A549 (cell line): Measurements from ENCODE around the gene HK1. TPM values are rescaled to one million over a fixed set of nuclear protein-coding genes. Genes with fewer than 3 reads are reported as not detected.

Experiments
- ATAC-seq, 2 experiments: fragments of 200-7000 bp in 1 of 2; fragments of >200 bp in 1 of 2; cut with Nextera tagmentation in 1 of 2; cut with Tn5 transposase in 1 of 2; 3 replicates each; pipeline versions ENCODE4 v1.8.0 to v1.9.1; 2018 to 2020; ENCODE audit warnings: mild to moderate bottlenecking in 1 of 2, moderate library complexity in 1 of 2
- CTCF ChIA-PET: fragments of 300-600 bp; sonication (Branson Sonifier 250); formaldehyde crosslinking; extraction: SDS; loops from one replicate; lab custom pipeline; 2021; ENCODE audit warnings: antibody characterized with exemption, inconsistent platforms; lab: Yijun Ruan, JAX
- POLR2A ChIA-PET: fragments of 350-600 bp; formaldehyde crosslinking; extraction: SDS; loops from one replicate; lab custom pipeline; 2021; ENCODE audit warnings: antibody characterized with exemption, inconsistent platforms; lab: Yijun Ruan, JAX
- DNase-seq, 2 experiments: peaks; one replicate each; pipeline versions ENCODE4 v3.0.0 to v3.0.0-alpha.2; 2011 to 2016; ENCODE audit warnings: low read depth in 1 of 2, low spot score in 1 of 2
- FAIRE-seq: peaks from 2 replicates; lab custom pipeline; 2011; peaks lifted over from hg19 to GRCh38; lab: Jason Lieb, UNC
- H3K27ac ChIP-seq, 2 experiments: fragments of >200 bp; sonication (Bioruptor Twin); formaldehyde crosslinking; 3 replicates each; pipeline ENCODE4 v1.5.1; 2016 to 2017
- H3K4me1 ChIP-seq: fragments of >200 bp; sonication (Bioruptor Twin); formaldehyde crosslinking; 3 replicates; pipeline ENCODE4 v1.6.1; 2016
- H3K4me2 ChIP-seq: fragments of >200 bp; sonication (Bioruptor Twin); formaldehyde crosslinking; 3 replicates; pipeline ENCODE4 v1.6.1; 2016
- H3K4me3 ChIP-seq: fragments of >200 bp; sonication (Bioruptor Twin); formaldehyde crosslinking; 3 replicates; pipeline ENCODE4 v1.5.1; 2016
- H3K9me3 ChIP-seq: fragments of >200 bp; sonication (Bioruptor Twin); formaldehyde crosslinking; 3 replicates; pipeline ENCODE4 v1.6.1; 2016
- CBX2 ChIP-seq: fragments of 200-600 bp; sonication (generic); IDR thresholded peaks from 2 replicates; pipeline ENCODE4 v1.6.1; 2016; ENCODE audit warnings: low read depth, mild to moderate bottlenecking, borderline replicate concordance
- CTCF ChIP-seq: fragments of >200 bp; sonication (Bioruptor Twin); formaldehyde crosslinking; IDR thresholded peaks from 3 replicates; pipeline ENCODE4 v1.5.1; 2016
- EHF ChIP-seq: fragments of 250-450 bp; sonication (Bioruptor Pico); IDR thresholded peaks from 2 replicates; pipeline ENCODE4 v1.5.0; 2020; ENCODE audit warnings: mild to moderate bottlenecking
- EP300 ChIP-seq, 2 experiments: fragments of >200 bp; sonication (Bioruptor Twin); formaldehyde crosslinking; IDR thresholded peaks; 2 replicates in 1 of 2; 3 replicates in 1 of 2; pipeline ENCODE4 v1.6.1; 2016 to 2017
- FOSB ChIP-seq: fragments of 250-450 bp; sonication (Bioruptor Pico); IDR thresholded peaks from 2 replicates; pipeline ENCODE4 v1.5.0; 2020; ENCODE audit warnings: mild to moderate bottlenecking, moderate library complexity
- HES2 ChIP-seq: fragments of >200 bp; sonication (Bioruptor Twin); formaldehyde crosslinking; IDR thresholded peaks from 2 replicates; pipeline ENCODE4 v1.6.1; 2016
- HEYL ChIP-seq: fragments of 250-450 bp; sonication (Bioruptor Pico); IDR thresholded peaks from 2 replicates; pipeline ENCODE4 v1.8.0; 2021; ENCODE audit warnings: mild to moderate bottlenecking, moderate library complexity
- HMGXB4 ChIP-seq: fragments of 250-450 bp; sonication (Bioruptor Pico); IDR thresholded peaks from 2 replicates; pipeline ENCODE4 v1.5.0; 2021; ENCODE audit warnings: mild to moderate bottlenecking, moderate library complexity, borderline replicate concordance
- MAFK ChIP-seq: fragments of 450-650 bp; IDR thresholded peaks from 2 replicates; pipeline ENCODE4 v1.6.1; 2014; ENCODE audit not compliant: partially characterized antibody
- NFE2L2 ChIP-seq: fragments of 150-350 bp; conservative IDR thresholded peaks from 2 replicates; pipeline ENCODE4 v1.6.1; 2014; ENCODE audit warnings: low read length
- PHF8 ChIP-seq: fragments of 200-600 bp; sonication (generic); IDR thresholded peaks from 2 replicates; pipeline ENCODE4 v1.6.1; 2016; ENCODE audit warnings: low read depth, mild to moderate bottlenecking, antibody characterized with exemption, moderate library complexity, borderline replicate concordance
- POLR2A ChIP-seq: IDR thresholded peaks from 2 replicates; pipeline ENCODE4 v1.6.1; 2012; ENCODE audit warnings: mild to moderate bottlenecking, low read length
- POLR2AphosphoS2 ChIP-seq: conservative IDR thresholded peaks from 2 replicates; pipeline ENCODE4 v1.6.1; 2012; ENCODE audit warnings: low read length, improper control_type of control experiment, inconsistent platforms
- RCOR1 ChIP-seq: fragments of 150-350 bp; IDR thresholded peaks from 2 replicates; pipeline ENCODE4 v1.6.1; 2014; ENCODE audit warnings: antibody characterized with exemption, low read length, low read depth
- RFX5 ChIP-seq: fragments of 450-650 bp; IDR thresholded peaks from 2 replicates; pipeline ENCODE4 v1.7.1; 2014; ENCODE audit warnings: antibody characterized with exemption, mild to moderate bottlenecking, moderate library complexity
- RNF2 ChIP-seq: fragments of 200-600 bp; sonication (generic); IDR thresholded peaks from 2 replicates; pipeline ENCODE4 v1.6.1; 2016; ENCODE audit warnings: low read depth, mild to moderate bottlenecking, antibody characterized with exemption, moderate library complexity, borderline replicate concordance
- TFCP2L1 ChIP-seq: fragments of 250-450 bp; sonication (Bioruptor Pico); IDR thresholded peaks from 2 replicates; pipeline ENCODE4 v1.5.0; 2021; ENCODE audit warnings: mild to moderate bottlenecking
- TP53 ChIP-seq: fragments of 250-450 bp; sonication (Bioruptor Pico); IDR thresholded peaks from 2 replicates; pipeline ENCODE4 v1.5.0; 2021; ENCODE audit warnings: mild to moderate bottlenecking, moderate library complexity
- ZNF302 ChIP-seq: fragments of 250-450 bp; sonication (Bioruptor Pico); IDR thresholded peaks from 2 replicates; pipeline ENCODE4 v1.9.0; 2021; ENCODE audit warnings: inconsistent platforms, mild to moderate bottlenecking, moderate library complexity
- ZSCAN20 ChIP-seq: fragments of 250-450 bp; sonication (Bioruptor Pico); IDR thresholded peaks from 2 replicates; pipeline ENCODE4 v1.8.0; 2022; ENCODE audit warnings: mild to moderate bottlenecking, moderate library complexity
- WGBS: methylation state at CpG from one replicate; pipeline ENCODE4 v1.1.6; 2017; ENCODE audit errors: missing lambda C conversion rate; 5-methylcytosine and 5-hydroxymethylcytosine counted together
- polyA plus RNA-seq, 4 experiments: library from polyadenylated mRNA; depleted of rRNA in 3 of 4; stranded (reverse); fragments of >200 nt; fragmentation: RNase III in 1 of 4; extraction: RNeasy Plus Mini Kit Qiagen cat#74134 plus additional on column Dnase treatment in 1 of 4; gene quantifications; 2 replicates in 3 of 4; 3 replicates in 1 of 4; pipeline ENCODE4 v1.2.3, GENCODE V29; 2011 to 2017
- TF ChIP-seq, protein P1 (sequence below): fragments of >200 bp; sonication (Bioruptor Twin); formaldehyde crosslinking; IDR thresholded peaks from 3 replicates; pipeline ENCODE4 v1.6.1; 2016
- TF ChIP-seq, protein P2 (sequence below): IDR thresholded peaks from 2 replicates; pipeline ENCODE4 v1.6.1; 2012; ENCODE audit warnings: low read depth, borderline replicate concordance
- TF ChIP-seq, protein P3 (sequence below): fragments of 450-650 bp; IDR thresholded peaks from 2 replicates; pipeline ENCODE4 v1.6.1; 2014; ENCODE audit warnings: antibody characterized with exemption
- TF ChIP-seq, protein P4 (sequence below): IDR thresholded peaks from 2 replicates; pipeline ENCODE4 v1.6.1; 2012

HK1 gene
- polyA plus RNA-seq, 2 of the 4 experiments (the other 2 are of a cell fraction): 17.3 to 58.9 TPM

GRCh38 chr10:69242852-69243212, 35.5 kb upstream of the HK1 start:
- Histone ChIP-seq H3K9me3 (no peaks in the 10 kb centered on the region), H3K4me2 (no peak overlapping the region), H3K4me1 (no peaks in the 10 kb centered on the region; the same call in 2 of the 3 replicates), H3K4me3 (no peak overlapping the region), H3K27ac (no peak overlapping the region)
- no peak for TF ChIP-seq FOSB
- TF ChIP-seq, protein P1, sequence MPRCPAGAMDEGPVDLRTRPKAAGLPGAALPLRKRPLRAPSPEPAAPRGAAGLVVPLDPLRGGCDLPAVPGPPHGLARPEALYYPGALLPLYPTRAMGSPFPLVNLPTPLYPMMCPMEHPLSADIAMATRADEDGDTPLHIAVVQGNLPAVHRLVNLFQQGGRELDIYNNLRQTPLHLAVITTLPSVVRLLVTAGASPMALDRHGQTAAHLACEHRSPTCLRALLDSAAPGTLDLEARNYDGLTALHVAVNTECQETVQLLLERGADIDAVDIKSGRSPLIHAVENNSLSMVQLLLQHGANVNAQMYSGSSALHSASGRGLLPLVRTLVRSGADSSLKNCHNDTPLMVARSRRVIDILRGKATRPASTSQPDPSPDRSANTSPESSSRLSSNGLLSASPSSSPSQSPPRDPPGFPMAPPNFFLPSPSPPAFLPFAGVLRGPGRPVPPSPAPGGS: no peak
- TF ChIP-seq ZSCAN20 (CRISPR knock-in tag): no peak
- no peak for TF ChIP-seq RFX5
- no peak for TF ChIP-seq RCOR1
- TF ChIP-seq PHF8: no peak
- TF ChIP-seq EHF (CRISPR knock-in tag): no peak
- no peak for TF ChIP-seq HEYL (CRISPR knock-in tag)
- DNase-seq (no peak), FAIRE-seq (no peak), ATAC-seq (no peak)
- POLR2A ChIA-PET: interaction anchor here (0.6 to 0.9 kb wide), 3 partner anchors 40 to 265 kb away, joined by 3 read pairs; no protein-coding TSS in a partner anchor
- WGBS: 90% methylated on average over 5 of the region's 5 CpGs
- CTCF ChIA-PET: interaction anchor here (0.6 to 21.3 kb wide), 5 partner anchors 24 to 454 kb away, joined by 3 to 424 read pairs (median 4); no protein-coding TSS in a partner anchor

DNA sequence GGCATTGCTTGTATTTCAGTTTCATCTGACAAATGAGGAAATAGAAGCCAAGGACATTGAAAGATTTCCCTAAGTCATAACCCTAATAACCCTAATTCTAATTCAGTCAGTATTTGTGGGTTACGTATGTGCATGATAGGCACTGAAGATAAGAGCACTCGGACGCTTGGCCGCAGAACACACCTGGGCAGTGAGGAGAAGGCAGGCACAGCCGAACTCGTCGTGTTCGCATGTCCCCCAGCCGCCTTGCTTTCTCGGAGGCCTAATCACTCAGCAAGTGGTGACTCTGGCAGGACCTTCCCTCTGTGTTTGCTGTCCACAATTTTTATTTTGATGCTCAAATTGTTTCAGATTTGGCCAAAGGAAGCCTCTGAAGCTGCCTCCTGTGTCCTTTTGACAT, 34.5 kb upstream of the HK1 start:
- ChIA-PET POLR2A (interaction anchor here (0.5 to 0.9 kb wide), 3 partner anchors 40 to 165 kb away, joined by 3 to 6 read pairs (median 3); no protein-coding TSS in a partner anchor), CTCF (interaction anchor here (21.3 kb wide), 1 partner anchor 155 kb away, joined by 424 read pairs; no protein-coding TSS in a partner anchor)
- H3K4me2 ChIP-seq: no peak overlapping the region
- H3K4me1 ChIP-seq: no peaks in the 10 kb centered on the region
- ATAC-seq: no peak
- 96% methylated on average over 10 of the region's 10 CpGs for WGBS
- no peak overlapping the region for H3K4me3 ChIP-seq
- no peak for DNase-seq
- TF ChIP-seq, protein P2, sequence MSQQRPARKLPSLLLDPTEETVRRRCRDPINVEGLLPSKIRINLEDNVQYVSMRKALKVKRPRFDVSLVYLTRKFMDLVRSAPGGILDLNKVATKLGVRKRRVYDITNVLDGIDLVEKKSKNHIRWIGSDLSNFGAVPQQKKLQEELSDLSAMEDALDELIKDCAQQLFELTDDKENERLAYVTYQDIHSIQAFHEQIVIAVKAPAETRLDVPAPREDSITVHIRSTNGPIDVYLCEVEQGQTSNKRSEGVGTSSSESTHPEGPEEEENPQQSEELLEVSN: no peak
- TF ChIP-seq ZNF302 (CRISPR knock-in tag) (no peak), TFCP2L1 (no peak), MAFK (no peak), HES2 (no peak), POLR2AphosphoS2 (no peak), CBX2 (no peak), CTCF (no peak), TP53 (CRISPR knock-in tag) (no peak), POLR2A (no peak), HMGXB4 (CRISPR knock-in tag) (no peak), NFE2L2 (no peak), EP300 (IDR thresholded peaks at IDR 0.05) (no peak), EHF (CRISPR knock-in tag) (no peak), RNF2 (no peak)
- TF ChIP-seq, protein P3, sequence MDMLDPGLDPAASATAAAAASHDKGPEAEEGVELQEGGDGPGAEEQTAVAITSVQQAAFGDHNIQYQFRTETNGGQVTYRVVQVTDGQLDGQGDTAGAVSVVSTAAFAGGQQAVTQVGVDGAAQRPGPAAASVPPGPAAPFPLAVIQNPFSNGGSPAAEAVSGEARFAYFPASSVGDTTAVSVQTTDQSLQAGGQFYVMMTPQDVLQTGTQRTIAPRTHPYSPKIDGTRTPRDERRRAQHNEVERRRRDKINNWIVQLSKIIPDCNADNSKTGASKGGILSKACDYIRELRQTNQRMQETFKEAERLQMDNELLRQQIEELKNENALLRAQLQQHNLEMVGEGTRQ: no peak
- TF ChIP-seq, protein P4, sequence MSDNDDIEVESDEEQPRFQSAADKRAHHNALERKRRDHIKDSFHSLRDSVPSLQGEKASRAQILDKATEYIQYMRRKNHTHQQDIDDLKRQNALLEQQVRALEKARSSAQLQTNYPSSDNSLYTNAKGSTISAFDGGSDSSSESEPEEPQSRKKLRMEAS: no peak
- H3K9me3 ChIP-seq: no peaks in the 10 kb centered on the region
- no peak for FAIRE-seq
- no peak overlapping the region for H3K27ac ChIP-seq
